Large intestine (tissue), 3 donors: ENCODE data around the gene UBA3. TPM values are rescaled to one million over a fixed set of nuclear protein-coding genes. Genes with fewer than 3 reads are reported as not detected.
A peak's percentile ranks its signal among the peaks of the same experiment; 100 is the strongest.

ENCODE experiments used
- DNase-seq, 2 donors: peaks; one replicate each; pipeline versions ENCODE4 v3.0.0 to v3.0.0-alpha.2; 2013
- H3K27ac ChIP-seq: one replicate; pipeline ENCODE4 v1.5.1; 2013; ENCODE audit warnings: low read length
- H3K27me3 ChIP-seq: 2 replicates; pipeline ENCODE4 v1.6.1; 2013; ENCODE audit warnings: low read length; ENCODE audit not compliant: control insufficient read depth, insufficient read depth
- H3K36me3 ChIP-seq: 2 replicates; pipeline ENCODE4 v1.6.1; 2013; ENCODE audit warnings: low read length; ENCODE audit not compliant: control insufficient read depth, insufficient read depth
- H3K4me1 ChIP-seq: one replicate; pipeline ENCODE4 v1.6.1; 2013; ENCODE audit warnings: low read length; ENCODE audit not compliant: control insufficient read depth, insufficient read depth
- H3K4me3 ChIP-seq: one replicate; pipeline ENCODE4 v1.5.1; 2013; ENCODE audit warnings: low read length
- H3K9me3 ChIP-seq: one replicate; pipeline ENCODE4 v1.6.1; 2013; ENCODE audit warnings: mild to moderate bottlenecking, low read depth, low read length, moderate library complexity; ENCODE audit not compliant: control insufficient read depth
- WGBS: methylation state at CpG from one replicate; pipeline ENCODE4 v1.1.5; 2013; ENCODE audit warnings: low lambda C conversion rate; ENCODE audit not compliant: insufficient coverage; 5-methylcytosine and 5-hydroxymethylcytosine counted together
- polyA plus RNA-seq: library from polyadenylated mRNA; unstranded; fragments of 120-200 nt; gene quantifications from one replicate; pipeline ENCODE4 v1.2.1, GENCODE V29; 2013

Gene UBA3
- polyA plus RNA-seq, 1 donor = 53.6 TPM

DNA sequence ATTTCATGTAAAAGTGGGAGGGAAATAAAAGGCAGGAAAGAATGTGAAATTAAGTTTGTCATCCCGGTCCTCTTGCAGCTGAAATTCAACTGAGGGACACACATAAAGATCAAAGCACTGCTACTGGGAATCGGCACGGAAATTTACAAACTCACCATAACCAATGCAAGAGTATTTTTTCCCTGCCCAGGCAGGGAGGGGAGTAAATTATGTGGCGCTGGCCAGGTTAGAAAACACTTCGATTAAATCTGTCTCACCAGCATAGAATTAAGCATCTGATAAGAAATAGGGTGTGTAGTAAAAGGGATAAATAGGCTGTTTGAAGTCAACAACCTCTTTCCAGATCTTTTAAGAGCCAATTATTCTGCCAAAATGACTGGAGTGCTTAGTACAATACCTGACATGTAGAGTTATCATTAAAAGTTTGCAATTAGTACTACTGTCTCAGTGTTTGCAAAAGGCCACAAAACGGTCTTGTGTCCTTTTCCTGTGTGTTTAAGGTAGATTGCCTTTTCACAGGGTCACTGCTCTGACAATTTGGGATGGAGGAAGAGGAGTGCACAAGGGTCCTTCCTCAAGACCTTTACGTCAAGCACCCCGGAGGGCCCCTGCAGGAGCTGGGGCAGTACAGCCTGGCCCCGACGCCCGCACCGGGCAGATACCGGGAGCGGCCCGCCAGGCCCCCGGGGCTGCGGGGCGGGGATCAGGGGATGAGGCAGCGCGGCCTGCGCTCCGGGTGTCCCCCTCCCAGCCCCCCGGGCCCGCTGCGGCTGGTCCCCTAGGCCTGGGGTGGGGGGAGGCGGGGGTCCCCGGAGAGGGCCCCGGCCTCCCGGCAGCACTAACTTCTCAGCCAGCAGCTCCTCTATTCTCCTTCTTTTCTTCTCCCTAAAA is 651 bp downstream of the UBA3 start:
- peak in 1 of 2 donors; percentile 46 for DNase-seq
- Histone ChIP-seq H3K4me1 (peaks cover 35% of the 10 kb centered on the region), H3K27ac (peak overlapping the region; percentile 36), H3K36me3 (peaks cover 6% of the 10 kb centered on the region), H3K27me3 (no peaks in the 10 kb centered on the region), H3K4me3 (peak overlapping the region; percentile 71), H3K9me3 (no peaks in the 10 kb centered on the region)
- no CpG with 5 or more reads among the region's 29 CpGs for whole genome bisulfite sequencing

DNA sequence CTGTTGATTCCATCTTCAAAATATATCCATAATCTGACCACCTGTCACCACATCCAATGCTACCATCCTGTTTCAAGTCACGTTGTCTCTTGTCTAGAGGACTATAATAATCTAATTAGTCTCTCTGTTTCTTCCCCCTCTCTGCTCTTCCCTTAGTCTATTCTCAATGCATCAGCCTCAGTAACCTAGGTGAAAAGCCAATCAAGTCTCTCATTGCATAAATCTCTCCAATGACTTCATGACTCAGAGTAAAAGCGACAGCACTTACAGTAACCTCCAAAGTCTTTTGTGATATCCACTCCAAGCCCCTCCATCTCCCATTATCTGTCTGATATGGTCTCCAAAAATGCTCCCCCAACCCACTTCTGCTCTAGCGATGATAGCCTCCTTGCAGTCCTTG is 7.2 kb downstream of the UBA3 start:
- no peaks in the 10 kb centered on the region for H3K9me3 ChIP-seq
- no peak for DNase-seq
- H3K4me3 ChIP-seq = no peak overlapping the region
- H3K4me1 ChIP-seq = no peaks in the 10 kb centered on the region
- H3K36me3 ChIP-seq = peaks cover 22% of the 10 kb centered on the region
- no peak overlapping the region for H3K27ac ChIP-seq
- no peaks in the 10 kb centered on the region for H3K27me3 ChIP-seq
- 100% methylated on average over 2 of the region's 3 CpGs for WGBS

DNA sequence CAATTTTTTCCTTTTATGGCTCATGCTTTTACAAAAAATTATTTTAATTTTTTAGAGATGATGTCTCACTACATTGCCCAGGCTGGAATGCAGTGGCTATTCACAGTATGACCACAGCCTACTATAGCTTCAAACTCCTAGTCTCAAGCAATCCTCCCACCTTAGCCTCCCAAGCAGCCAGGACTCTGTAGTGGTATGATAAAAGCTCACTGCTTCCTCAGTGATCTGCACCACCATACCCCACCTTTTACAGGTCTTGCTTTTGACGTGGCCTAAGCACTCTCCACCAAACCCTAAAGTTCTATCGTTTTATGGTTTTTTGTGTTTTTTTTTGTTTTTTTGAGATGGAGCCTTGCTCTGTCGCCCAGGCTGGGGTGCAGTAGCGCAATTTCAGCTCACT is 14.0 kb downstream of the UBA3 start:
- DNase-seq = no peak
- no CpG with 5 or more reads among the region's 4 CpGs for WGBS
- Histone ChIP-seq H3K9me3 (no peaks in the 10 kb centered on the region), H3K27ac (no peak overlapping the region), H3K36me3 (peaks cover 40% of the 10 kb centered on the region), H3K4me1 (no peaks in the 10 kb centered on the region), H3K27me3 (no peaks in the 10 kb centered on the region), H3K4me3 (no peak overlapping the region)

DNA sequence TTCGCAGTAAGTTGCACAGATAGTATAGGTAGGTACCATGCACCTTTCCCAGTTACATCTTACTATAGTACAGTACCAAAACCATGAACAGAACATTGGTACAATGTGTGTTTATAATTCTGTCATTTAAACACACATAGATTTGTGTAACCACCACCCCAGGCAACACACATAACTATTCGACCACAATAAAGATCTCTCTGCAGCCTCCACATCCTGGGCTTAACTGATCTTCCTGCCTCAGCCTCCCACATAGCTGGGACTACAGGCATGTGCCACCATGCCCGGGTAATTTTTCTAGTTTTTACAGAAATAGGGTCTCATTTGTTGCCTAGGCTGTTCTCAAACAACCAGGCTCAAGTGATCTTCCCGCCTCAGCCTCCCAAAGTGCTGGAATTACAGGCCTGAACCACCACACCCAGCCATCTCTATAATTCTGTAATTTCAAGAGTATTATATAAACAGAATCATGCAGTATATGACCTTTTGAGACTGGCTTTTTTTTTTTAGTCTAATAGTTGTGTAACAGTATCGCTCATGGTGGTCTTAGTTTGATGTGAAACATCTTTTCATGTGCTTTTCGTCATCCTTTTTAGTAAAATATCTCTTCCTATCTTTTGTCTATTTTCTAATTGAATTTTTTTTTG is 14.7 kb downstream of the UBA3 start:
- Histone ChIP-seq H3K27me3 (no peaks in the 10 kb centered on the region), H3K36me3 (peaks cover 40% of the 10 kb centered on the region), H3K27ac (no peak overlapping the region), H3K4me1 (no peaks in the 10 kb centered on the region), H3K9me3 (no peaks in the 10 kb centered on the region), H3K4me3 (no peak overlapping the region)
- WGBS = 95% methylated on average over 4 of the region's 6 CpGs
- DNase-seq = no peak

DNA sequence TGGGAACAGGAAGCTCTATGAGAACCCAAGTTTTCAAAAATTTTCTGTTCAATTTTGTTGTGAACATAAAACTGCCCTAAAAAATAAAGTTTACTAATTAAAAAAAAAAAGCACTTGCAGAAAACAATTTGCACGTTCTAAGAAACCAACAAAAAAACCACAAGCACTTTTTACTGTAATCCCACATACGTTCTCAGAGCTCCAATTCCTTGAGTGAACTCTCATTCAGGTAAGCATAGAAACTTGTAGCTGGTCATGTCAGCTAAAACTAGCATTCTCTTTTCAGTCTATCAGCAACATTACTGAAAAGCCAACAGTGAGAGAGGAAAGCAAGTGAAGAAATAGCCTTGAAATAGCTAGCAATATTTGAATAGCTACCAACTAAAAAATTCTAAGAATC is 16.5 kb downstream of the UBA3 start:
- no peaks in the 10 kb centered on the region for H3K4me1 ChIP-seq
- H3K36me3 ChIP-seq = peaks cover 54% of the 10 kb centered on the region
- WGBS = 100% methylated on average over 1 of the region's 2 CpGs
- DNase-seq = no peak
- H3K9me3 ChIP-seq = no peaks in the 10 kb centered on the region
- no peaks in the 10 kb centered on the region for H3K27me3 ChIP-seq
- H3K4me3 ChIP-seq = no peak overlapping the region
- no peak overlapping the region for H3K27ac ChIP-seq

DNA sequence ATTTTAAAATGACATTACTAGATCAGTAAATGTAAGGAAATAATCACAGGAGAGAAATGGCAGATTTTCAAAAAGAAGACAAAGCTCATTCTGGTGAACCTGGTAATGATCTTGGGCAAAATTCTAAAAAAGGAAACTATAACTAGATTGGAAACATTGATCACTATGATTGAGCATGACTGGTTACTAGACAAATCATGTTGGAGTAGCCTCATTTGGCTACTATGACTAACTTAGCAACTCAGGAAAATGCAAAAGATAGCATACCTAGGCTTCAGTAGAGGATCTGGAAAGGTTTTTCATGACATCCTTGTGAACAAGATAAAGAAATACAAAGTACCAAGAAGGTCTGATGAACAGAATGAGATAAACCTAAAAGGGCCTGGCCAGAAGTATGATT is 20.5 kb downstream of the UBA3 start:
- Histone ChIP-seq H3K36me3 (peaks cover 53% of the 10 kb centered on the region), H3K9me3 (no peaks in the 10 kb centered on the region), H3K27me3 (no peaks in the 10 kb centered on the region), H3K4me3 (no peak overlapping the region), H3K4me1 (no peaks in the 10 kb centered on the region), H3K27ac (no peak overlapping the region)
- no peak for DNase-seq

DNA sequence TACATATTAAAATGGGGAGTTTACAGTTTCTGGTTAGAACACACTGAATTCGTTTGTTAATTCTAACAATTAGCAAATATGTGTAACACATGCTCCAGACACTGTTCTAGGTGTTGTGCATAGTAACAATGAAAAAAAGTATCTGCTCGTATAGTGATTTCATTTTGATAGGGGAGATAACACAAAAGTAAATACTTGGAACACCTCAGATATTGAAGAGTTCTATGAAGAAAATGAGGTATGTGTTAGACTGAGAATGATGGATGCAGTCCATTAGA is 21.3 kb downstream of the UBA3 start:
- 90% methylated on average over 2 of the region's 2 CpGs for WGBS
- Histone ChIP-seq H3K27me3 (no peaks in the 10 kb centered on the region), H3K4me1 (no peaks in the 10 kb centered on the region), H3K9me3 (no peaks in the 10 kb centered on the region), H3K27ac (no peak overlapping the region), H3K36me3 (peaks cover 57% of the 10 kb centered on the region), H3K4me3 (no peak overlapping the region)
- DNase-seq = no peak

DNA sequence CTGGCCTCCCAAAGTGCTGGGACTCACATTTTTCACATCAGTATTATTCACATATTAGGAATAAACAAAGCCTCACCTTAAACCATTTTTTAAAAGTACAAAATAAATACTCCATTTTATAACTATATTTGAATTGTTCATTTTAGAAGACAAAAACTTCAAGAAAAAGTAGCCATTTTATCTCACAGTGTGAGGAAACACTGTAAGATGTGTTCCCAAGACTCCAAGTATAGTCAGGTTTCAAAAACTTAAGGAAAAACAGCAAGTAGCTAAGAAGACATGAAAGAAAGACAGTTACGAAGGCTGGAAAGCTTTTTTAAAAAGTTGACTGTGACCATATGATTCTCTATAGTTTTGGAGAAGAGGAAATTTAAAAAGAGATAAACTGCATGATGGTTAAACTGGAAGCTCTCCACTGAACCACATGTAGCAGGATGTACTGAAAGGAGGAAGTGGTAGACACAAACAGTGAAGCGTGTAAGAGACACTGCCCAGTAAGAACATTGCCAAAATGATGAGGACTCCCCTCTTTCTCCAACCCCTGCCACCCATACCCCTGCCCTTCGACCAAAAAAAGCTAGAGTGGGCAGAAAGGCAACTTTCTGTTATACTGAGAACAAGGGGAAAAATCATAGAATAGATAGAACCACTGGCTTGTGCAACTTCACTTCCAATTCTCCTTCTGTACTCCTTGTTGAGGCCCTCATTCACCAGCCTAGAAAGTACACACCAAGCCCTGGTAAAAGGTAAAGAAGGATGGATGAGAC is 21.8 kb downstream of the UBA3 start:
- no peak for DNase-seq
- Histone ChIP-seq H3K4me1 (no peaks in the 10 kb centered on the region), H3K4me3 (no peak overlapping the region), H3K27ac (no peak overlapping the region), H3K36me3 (peaks cover 52% of the 10 kb centered on the region), H3K27me3 (no peaks in the 10 kb centered on the region), H3K9me3 (no peaks in the 10 kb centered on the region)
- WGBS = 90% methylated on average over 1 of the region's 3 CpGs

DNA sequence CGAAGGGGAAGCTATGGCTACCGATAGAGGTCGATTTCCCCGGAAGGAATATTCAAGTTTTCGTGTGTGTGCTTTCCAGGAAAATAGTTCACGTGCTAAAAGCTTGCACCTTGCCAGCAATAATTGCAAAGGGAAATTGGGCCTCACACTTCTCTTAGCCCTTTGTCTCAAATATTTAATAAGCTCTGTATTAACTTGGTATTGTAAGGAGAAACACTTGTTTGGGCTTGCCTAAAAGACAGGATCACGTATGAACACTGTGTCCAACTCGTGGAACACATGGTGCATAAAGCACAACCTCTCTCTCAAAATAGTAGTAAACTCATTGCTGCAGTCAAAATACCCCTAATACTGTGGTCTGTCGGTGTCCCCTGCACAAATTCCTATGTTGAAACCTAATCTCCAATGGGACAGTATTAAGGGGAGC is 27.7 kb downstream of the UBA3 start:
- H3K27ac ChIP-seq = peak overlapping the region; percentile 96

DNA sequence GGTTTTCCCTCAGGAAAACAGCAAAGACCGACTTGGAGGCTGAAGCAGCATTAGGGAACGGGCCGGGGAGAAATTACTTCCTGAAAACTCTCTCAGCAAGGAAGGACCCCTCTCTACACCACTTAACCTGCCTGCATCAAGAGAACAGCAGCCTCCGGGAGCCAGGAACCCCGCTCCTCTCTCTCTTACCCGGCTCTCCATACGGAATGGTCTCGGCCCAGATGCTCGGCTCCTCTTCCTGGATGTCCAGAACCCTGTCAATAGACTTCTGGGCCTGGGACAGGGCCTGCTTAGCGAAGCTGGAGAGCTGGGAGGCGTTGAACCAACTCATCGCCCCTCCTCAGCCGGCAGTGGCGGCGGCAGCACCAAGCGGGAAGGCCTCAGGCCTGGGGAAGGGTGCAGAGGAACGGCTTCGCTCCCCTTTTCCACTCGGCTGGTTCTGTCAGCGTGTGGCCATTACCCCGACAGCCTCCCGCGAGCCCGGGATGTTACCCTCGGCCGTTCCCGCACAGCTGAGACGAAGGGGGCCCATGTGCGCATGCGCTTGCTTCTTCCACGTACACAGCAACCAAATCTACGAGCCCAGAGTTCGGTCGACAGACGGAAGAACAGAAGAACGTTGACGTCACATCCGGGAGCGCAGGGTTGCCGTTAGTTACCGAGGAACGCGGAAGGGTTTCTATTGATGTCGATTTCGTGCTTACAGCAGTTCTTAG is 28.3 kb downstream of the UBA3 start, which contains the start of gene TMF1:
Gene TMF1 (minus strand): TSS at position 578 of the 716 bp plus-strand sequence. CDS start 247 bp downstream, at position 331.
- peak; percentile 99 for DNase-seq
- H3K4me1 ChIP-seq = peaks cover 3% of the 10 kb centered on the region
- H3K9me3 ChIP-seq = no peaks in the 10 kb centered on the region
- H3K27ac ChIP-seq = peak within 1 kb of the TSS; percentile 96
- WGBS = 0% methylated on average over 1 of the region's 45 CpGs
- H3K36me3 ChIP-seq = peaks cover 29% of the 10 kb centered on the region
- H3K27me3 ChIP-seq = no peaks in the 10 kb centered on the region
- H3K4me3 ChIP-seq = peak within 1 kb of the TSS; percentile 99

More for the DNA sequence above, 27.7 kb downstream of the UBA3 start:
- H3K27me3 ChIP-seq = no peaks in the 10 kb centered on the region
- WGBS = 17% methylated on average over 1 of the region's 9 CpGs
- H3K4me1 ChIP-seq = peaks cover 3% of the 10 kb centered on the region
- H3K9me3 ChIP-seq = no peaks in the 10 kb centered on the region
- H3K36me3 ChIP-seq = peaks cover 25% of the 10 kb centered on the region
- no peak for DNase-seq
- H3K4me3 ChIP-seq = peak overlapping the region; percentile 99
